HUES48 (cell line): Measurements from ENCODE around the gene ITGA2.

Experiments used
- H3K27ac ChIP-seq: one replicate; pipeline ENCODE4 v1.7.0; 2013; ENCODE audit warnings: low read depth, low read length, inconsistent platforms
- H3K27me3 ChIP-seq: 2 replicates; pipeline ENCODE4 v1.6.1; 2013; ENCODE audit warnings: mild to moderate bottlenecking, low read length; ENCODE audit not compliant: control insufficient read depth, insufficient read depth
- H3K36me3 ChIP-seq: 2 replicates; pipeline ENCODE4 v1.6.1; 2013; ENCODE audit warnings: low read length; ENCODE audit not compliant: control insufficient read depth, insufficient read depth
- H3K4me1 ChIP-seq: 2 replicates; pipeline ENCODE4 v1.6.1; 2013; ENCODE audit warnings: mild to moderate bottlenecking, low read length; ENCODE audit not compliant: control insufficient read depth, insufficient read depth
- H3K4me3 ChIP-seq: 2 replicates; pipeline ENCODE4 v1.5.1; 2013; ENCODE audit warnings: mild to moderate bottlenecking, low read depth, low read length
- H3K9ac ChIP-seq: 2 replicates; pipeline ENCODE4 v1.6.1; 2013; ENCODE audit warnings: mild to moderate bottlenecking, low read depth, low read length, moderate library complexity
- H3K9me3 ChIP-seq: 2 replicates; pipeline ENCODE4 v1.6.1; 2013; ENCODE audit warnings: low read length; ENCODE audit not compliant: control insufficient read depth, insufficient read depth

ITGA2 gene

GRCh38 chr5:53034832-53035231 lies 45.7 kb downstream of the ITGA2 start:
- H3K4me3 ChIP-seq, result no peak overlapping the region
- H3K4me1 ChIP-seq, result peaks cover 7% of the 10 kb centered on the region
- H3K36me3 ChIP-seq, result no peaks in the 10 kb centered on the region
- H3K9ac ChIP-seq, result no peak overlapping the region
- H3K9me3 ChIP-seq, result no peaks in the 10 kb centered on the region
- H3K27ac ChIP-seq, result no peak overlapping the region
- no peaks in the 10 kb centered on the region for H3K27me3 ChIP-seq

- no peak overlapping the region for H3K27ac ChIP-seq
- no peaks in the 10 kb centered on the region for H3K36me3 ChIP-seq
- no peaks in the 10 kb centered on the region; the same call in 1 of the 2 replicates for H3K4me1 ChIP-seq
- H3K27me3 ChIP-seq, result no peaks in the 10 kb centered on the region
- H3K9ac ChIP-seq, result no peak overlapping the region
- no peaks in the 10 kb centered on the region for H3K9me3 ChIP-seq
- H3K4me3 ChIP-seq, result no peak overlapping the region
Measured at GRCh38 chr5:53035868-53036381, 46.8 kb downstream of the ITGA2 start.

- Histone ChIP-seq H3K9me3 (no peaks in the 10 kb centered on the region), H3K9ac (no peak overlapping the region), H3K27me3 (no peaks in the 10 kb centered on the region), H3K36me3 (no peaks in the 10 kb centered on the region), H3K4me1 (no peaks in the 10 kb centered on the region), H3K27ac (no peak overlapping the region), H3K4me3 (no peak overlapping the region)
Measured at GRCh38 chr5:53037141-53037859, 48.1 kb downstream of the ITGA2 start.

GRCh38 chr5:53038196-53038847 lies 49.2 kb downstream of the ITGA2 start:
- Histone ChIP-seq H3K36me3 (no peaks in the 10 kb centered on the region), H3K4me3 (no peak overlapping the region), H3K9ac (no peak overlapping the region), H3K27me3 (no peaks in the 10 kb centered on the region), H3K27ac (no peak overlapping the region), H3K4me1 (no peaks in the 10 kb centered on the region), H3K9me3 (no peaks in the 10 kb centered on the region)

GRCh38 chr5:53039855-53040254 lies 50.7 kb downstream of the ITGA2 start:
- Histone ChIP-seq H3K36me3 (no peaks in the 10 kb centered on the region), H3K9ac (no peak overlapping the region), H3K4me1 (no peaks in the 10 kb centered on the region), H3K4me3 (no peak overlapping the region), H3K27ac (no peak overlapping the region), H3K9me3 (no peaks in the 10 kb centered on the region), H3K27me3 (no peaks in the 10 kb centered on the region)

- Histone ChIP-seq H3K9ac (no peak overlapping the region), H3K4me3 (no peak overlapping the region), H3K4me1 (no peaks in the 10 kb centered on the region), H3K27ac (no peak overlapping the region), H3K27me3 (no peaks in the 10 kb centered on the region), H3K9me3 (no peaks in the 10 kb centered on the region), H3K36me3 (no peaks in the 10 kb centered on the region)
Measured at GRCh38 chr5:53041071-53041692, 52.0 kb downstream of the ITGA2 start.

- H3K4me1 ChIP-seq, result no peaks in the 10 kb centered on the region
- H3K9me3 ChIP-seq, result no peaks in the 10 kb centered on the region
Measured at GRCh38 chr5:53041740-53042139, 52.6 kb downstream of the ITGA2 start.

GRCh38 chr5:53045263-53045662 lies 56.1 kb downstream of the ITGA2 start:
- Histone ChIP-seq H3K4me3 (no peak overlapping the region), H3K27ac (no peak overlapping the region), H3K9ac (no peak overlapping the region), H3K4me1 (no peaks in the 10 kb centered on the region), H3K9me3 (no peaks in the 10 kb centered on the region), H3K27me3 (no peaks in the 10 kb centered on the region), H3K36me3 (no peaks in the 10 kb centered on the region)

More at GRCh38 chr5:53041740-53042139, 52.6 kb downstream of the ITGA2 start:
- Histone ChIP-seq H3K36me3 (no peaks in the 10 kb centered on the region), H3K4me3 (no peak overlapping the region), H3K27ac (no peak overlapping the region), H3K9ac (no peak overlapping the region), H3K27me3 (no peaks in the 10 kb centered on the region)

GRCh38 chr5:53048248-53048647 lies 59.1 kb downstream of the ITGA2 start:
- H3K27ac ChIP-seq, result no peak overlapping the region
- H3K36me3 ChIP-seq, result no peaks in the 10 kb centered on the region

GRCh38 chr5:53052499-53052898 lies 63.3 kb downstream of the ITGA2 start:
- Histone ChIP-seq H3K36me3 (no peaks in the 10 kb centered on the region), H3K9me3 (no peaks in the 10 kb centered on the region), H3K27ac (no peak overlapping the region), H3K27me3 (no peaks in the 10 kb centered on the region), H3K4me3 (no peak overlapping the region), H3K9ac (no peak overlapping the region), H3K4me1 (peaks cover 8% of the 10 kb centered on the region; the same call in 1 of the 2 replicates)

More at GRCh38 chr5:53048248-53048647, 59.1 kb downstream of the ITGA2 start:
- no peak overlapping the region for H3K4me3 ChIP-seq
- H3K9me3 ChIP-seq, result no peaks in the 10 kb centered on the region
- no peaks in the 10 kb centered on the region for H3K27me3 ChIP-seq
- H3K4me1 ChIP-seq, result peaks cover 8% of the 10 kb centered on the region; the same call in 1 of the 2 replicates
- no peak overlapping the region for H3K9ac ChIP-seq

GRCh38 chr5:53053364-53053763 lies 64.2 kb downstream of the ITGA2 start:
- Histone ChIP-seq H3K27me3 (no peaks in the 10 kb centered on the region), H3K4me3 (no peak overlapping the region), H3K27ac (no peak overlapping the region), H3K9me3 (no peaks in the 10 kb centered on the region), H3K9ac (no peak overlapping the region), H3K36me3 (no peaks in the 10 kb centered on the region), H3K4me1 (peaks cover 8% of the 10 kb centered on the region; the same call in 1 of the 2 replicates)
